Tibial artery (tissue), 4 donors: Measurements from ENCODE around the gene MORC2.

Experiments used
- DNase-seq, 2 donors: peaks; one replicate each; pipeline ENCODE4 v3.0.0-alpha.2; 2019
- H3K27ac ChIP-seq, 2 donors: fragments of 200-600 bp; sonication (generic) in 1 of 2; 1 replicate in 1 of 2; 2 replicates in 1 of 2; pipeline ENCODE4 v1.5.1; 2018 to 2019; ENCODE audit warnings: mild to moderate bottlenecking in 1 of 2
- H3K27me3 ChIP-seq, 2 donors: fragments of 200-600 bp; sonication (generic) in 1 of 2; one replicate each; pipeline versions ENCODE4 v1.5.1 to v1.6.0; 2016 to 2019
- H3K36me3 ChIP-seq, 3 donors: fragments of 200-600 bp; sonication (generic) in 2 of 3; one replicate each; pipeline ENCODE4 v1.5.1; 2016 to 2019; ENCODE audit warnings: mild to moderate bottlenecking in 2 of 3
- H3K4me1 ChIP-seq, 4 donors: fragments of 200-600 bp; sonication (generic) in 2 of 4; 1 replicate in 3 of 4; 2 replicates in 1 of 4; pipeline ENCODE4 v1.5.1; 2016 to 2019
- H3K4me3 ChIP-seq, 2 donors: fragments of 200-600 bp; sonication (generic) in 1 of 2; 1 replicate in 1 of 2; 2 replicates in 1 of 2; pipeline ENCODE4 v1.5.1; 2018 to 2019; ENCODE audit warnings: mild to moderate bottlenecking in 2 of 2
- H3K9me3 ChIP-seq, 3 donors: fragments of 200-600 bp; sonication (generic) in 1 of 3; one replicate each; pipeline ENCODE4 v1.5.1; 2016 to 2019
- intact Hi-C: fragments of 100-400 bp; cut with DNase I; formaldehyde crosslinking; loops from one replicate; pipeline ENCODE4 v1.15.0; 2023; ENCODE audit warnings: low total_unique reads
- TF ChIP-seq, protein P1 (sequence below), 2 experiments: fragments of 200-600 bp in 1 of 2; fragments of 450-650 bp in 1 of 2; IDR thresholded peaks; one replicate each; pipeline ENCODE4 v1.5.1; 2017 to 2019; ENCODE audit warnings: antibody characterized with exemption in 2 of 2, mild to moderate bottlenecking in 1 of 2, moderate library complexity in 1 of 2

The MORC2 gene

GRCh38 chr22:30969532-30970355, 1.2 kb upstream of the MORC2 start:
- peaks cover 5 to 48% (median 37%) of the 10 kb centered on the region in 3 donors for H3K9me3 ChIP-seq
- H3K4me1 ChIP-seq: peaks cover 0 to 55% (median 17%) of the 10 kb centered on the region in 4 donors
- H3K36me3 ChIP-seq: peaks cover 41 to 48% (median 47%) of the 10 kb centered on the region in 3 donors
- peak overlapping the region; percentile 83 to 95 for H3K4me3 ChIP-seq
- peak in 1 of 2 donors; percentile 29 for DNase-seq
- H3K27me3 ChIP-seq: no peaks in the 10 kb centered on the region
- TF ChIP-seq, protein P1, sequence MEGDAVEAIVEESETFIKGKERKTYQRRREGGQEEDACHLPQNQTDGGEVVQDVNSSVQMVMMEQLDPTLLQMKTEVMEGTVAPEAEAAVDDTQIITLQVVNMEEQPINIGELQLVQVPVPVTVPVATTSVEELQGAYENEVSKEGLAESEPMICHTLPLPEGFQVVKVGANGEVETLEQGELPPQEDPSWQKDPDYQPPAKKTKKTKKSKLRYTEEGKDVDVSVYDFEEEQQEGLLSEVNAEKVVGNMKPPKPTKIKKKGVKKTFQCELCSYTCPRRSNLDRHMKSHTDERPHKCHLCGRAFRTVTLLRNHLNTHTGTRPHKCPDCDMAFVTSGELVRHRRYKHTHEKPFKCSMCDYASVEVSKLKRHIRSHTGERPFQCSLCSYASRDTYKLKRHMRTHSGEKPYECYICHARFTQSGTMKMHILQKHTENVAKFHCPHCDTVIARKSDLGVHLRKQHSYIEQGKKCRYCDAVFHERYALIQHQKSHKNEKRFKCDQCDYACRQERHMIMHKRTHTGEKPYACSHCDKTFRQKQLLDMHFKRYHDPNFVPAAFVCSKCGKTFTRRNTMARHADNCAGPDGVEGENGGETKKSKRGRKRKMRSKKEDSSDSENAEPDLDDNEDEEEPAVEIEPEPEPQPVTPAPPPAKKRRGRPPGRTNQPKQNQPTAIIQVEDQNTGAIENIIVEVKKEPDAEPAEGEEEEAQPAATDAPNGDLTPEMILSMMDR (IDR thresholded peaks at IDR 0.05): no peak
- H3K27ac ChIP-seq: peak overlapping the region; percentile 95 to 96
- intact Hi-C loops: loop anchor here (2.0 to 5.0 kb wide), 2 partner anchors 68 to 113 kb away; no protein-coding TSS in a partner anchor

GRCh38 chr22:30968924-30969531, 454 bp upstream of the MORC2 start, which contains the start of gene TUG1:
Gene TUG1, plus strand, starts transcription at chr22:30969265.
- H3K4me3 ChIP-seq: peak within 1 kb of the TSS; percentile 83 to 95
- H3K36me3 ChIP-seq: peaks cover 34 to 41% (median 40%) of the 10 kb centered on the region in 3 donors
- peaks cover 0 to 61% (median 19%) of the 10 kb centered on the region in 4 donors for H3K4me1 ChIP-seq
- H3K9me3 ChIP-seq: peaks cover 5 to 41% (median 30%) of the 10 kb centered on the region in 3 donors
- DNase-seq: peak; percentile 98 to 99
- no peaks in the 10 kb centered on the region for H3K27me3 ChIP-seq
- peak within 1 kb of the TSS; percentile 95 to 96 for H3K27ac ChIP-seq
- intact Hi-C loops: loop anchor here (2.0 to 5.0 kb wide), 2 partner anchors 68 to 114 kb away; no protein-coding TSS in a partner anchor
- TF ChIP-seq, protein P1 (IDR thresholded peaks at IDR 0.05): peak in 1 of 2 experiments; percentile 3

DNA sequence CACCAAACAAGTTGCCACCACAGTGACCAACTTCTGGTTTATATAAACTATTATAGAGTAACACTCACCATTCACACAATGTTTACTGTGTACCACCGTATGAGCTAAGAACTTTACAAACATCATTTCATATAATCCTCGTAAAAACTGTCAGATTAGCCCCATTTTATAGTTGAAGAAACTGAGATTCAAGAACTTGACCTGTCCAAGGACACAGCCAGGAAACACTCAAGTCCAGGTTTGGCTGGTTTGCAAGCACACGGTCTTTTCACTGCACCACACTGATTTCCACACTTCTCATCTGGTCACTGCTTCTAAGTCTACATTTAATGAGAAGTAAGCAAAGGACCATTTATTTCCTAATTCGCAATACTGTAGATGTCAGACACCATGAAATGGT, 3.7 kb downstream of the MORC2 start:
- DNase-seq: no peak
- Histone ChIP-seq H3K27me3 (no peaks in the 10 kb centered on the region), H3K4me1 (peaks cover 0 to 51% (median 10%) of the 10 kb centered on the region in 4 donors), H3K4me3 (no peak overlapping the region), H3K36me3 (no peaks in the 10 kb centered on the region), H3K27ac (peak overlapping the region; percentile 22 to 46), H3K9me3 (no peaks in the 10 kb centered on the region)
- intact Hi-C loops: loop anchor here (5.0 kb wide), 1 partner anchor 72 kb away; no protein-coding TSS in a partner anchor
- TF ChIP-seq, protein P1 (IDR thresholded peaks at IDR 0.05): no peak

DNA sequence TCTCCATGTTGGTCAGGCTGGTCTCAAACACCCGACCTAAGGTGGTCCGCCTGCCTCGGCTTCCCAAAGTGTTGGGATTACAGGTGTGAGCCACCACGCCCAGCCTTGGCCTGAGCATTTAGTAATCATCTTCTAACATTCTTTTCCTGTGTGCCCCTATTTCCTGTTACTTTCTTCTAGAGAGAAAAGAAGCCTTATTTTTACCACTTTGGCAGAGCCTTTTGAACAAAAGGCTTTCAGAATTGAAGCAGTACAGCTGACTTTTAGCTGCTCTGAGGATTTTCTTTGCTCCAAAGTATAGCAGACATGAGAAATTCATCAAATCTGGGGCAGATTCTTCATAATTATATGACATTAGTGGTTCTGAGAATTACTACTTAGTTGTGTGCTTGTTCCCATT, 13.4 kb downstream of the MORC2 start:
- Histone ChIP-seq H3K36me3 (peaks cover 9 to 45% (median 23%) of the 10 kb centered on the region in 3 donors), H3K4me1 (peaks cover 0 to 37% (median 7%) of the 10 kb centered on the region in 4 donors), H3K9me3 (no peaks in the 10 kb centered on the region), H3K27ac (no peak overlapping the region), H3K27me3 (no peaks in the 10 kb centered on the region), H3K4me3 (no peak overlapping the region)
- intact Hi-C loops: no loop called here
- TF ChIP-seq, protein P1 (IDR thresholded peaks at IDR 0.05): no peak
- DNase-seq: no peak

GRCh38 chr22:30953206-30953605, 15.4 kb downstream of the MORC2 start:
- Histone ChIP-seq H3K27ac (no peak overlapping the region), H3K4me1 (peaks cover 0 to 54% (median 26%) of the 10 kb centered on the region in 4 donors), H3K9me3 (no peaks in the 10 kb centered on the region), H3K27me3 (no peaks in the 10 kb centered on the region), H3K36me3 (peaks cover 9 to 58% (median 29%) of the 10 kb centered on the region in 3 donors), H3K4me3 (no peak overlapping the region)
- TF ChIP-seq, protein P1 (IDR thresholded peaks at IDR 0.05): no peak
- intact Hi-C loops: no loop called here
- no peak for DNase-seq
